Nephron (organoid): ENCODE measurements around the gene AMH.

ENCODE experiments used
- H3K27ac Mint-ChIP-seq, 3 experiments: 2 replicates each; pipeline ENCODE4 v1.8.0; 2020; ENCODE audit warnings: mixed read lengths in 3 of 3, mild to moderate bottlenecking in 2 of 3, moderate library complexity in 1 of 3
- H3K27me3 Mint-ChIP-seq: 2 replicates; pipeline ENCODE4 v1.8.0; 2021; ENCODE audit warnings: low read depth, mild to moderate bottlenecking, moderate library complexity, mixed read lengths
- H3K36me3 Mint-ChIP-seq: 2 replicates; pipeline ENCODE4 v1.8.0; 2020; ENCODE audit warnings: low read depth, mixed read lengths
- H3K4me1 Mint-ChIP-seq: 2 replicates; pipeline ENCODE4 v1.8.0; 2020; ENCODE audit warnings: mixed read lengths
- H3K4me3 Mint-ChIP-seq, 3 experiments: 2 replicates each; pipeline ENCODE4 v1.8.0; 2020; ENCODE audit warnings: mild to moderate bottlenecking in 3 of 3, mixed read lengths in 3 of 3, moderate library complexity in 2 of 3
- H3K9me3 Mint-ChIP-seq: 2 replicates; pipeline ENCODE4 v1.8.0; 2020; ENCODE audit warnings: mixed read lengths
- TF ChIP-seq, protein P1 (sequence below), 3 experiments: fragments of 200-600 bp; sonication (generic); IDR thresholded peaks; one replicate each; pipeline ENCODE4 v1.5.0; 2021; ENCODE audit warnings: antibody characterized with exemption in 3 of 3; ENCODE audit not compliant: unreplicated experiment in 3 of 3

AMH gene

GRCh38 chr19:2282062-2282861 is 33.1 kb downstream of the AMH start, which contains the start of gene PEAK3:
Gene PEAK3, minus strand, starts transcription at chr19:2282175. Its CDS starts 1,244 bp downstream, at chr19:2280931.
- H3K9me3 Mint-ChIP-seq = no peaks in the 10 kb centered on the region
- H3K4me3 Mint-ChIP-seq = peak within 1 kb of the TSS; percentile 41 to 63 (median 62)
- peaks cover 1% of the 10 kb centered on the region for H3K36me3 Mint-ChIP-seq
- H3K27me3 Mint-ChIP-seq = peaks cover 50% of the 10 kb centered on the region
- TF ChIP-seq, protein P1, sequence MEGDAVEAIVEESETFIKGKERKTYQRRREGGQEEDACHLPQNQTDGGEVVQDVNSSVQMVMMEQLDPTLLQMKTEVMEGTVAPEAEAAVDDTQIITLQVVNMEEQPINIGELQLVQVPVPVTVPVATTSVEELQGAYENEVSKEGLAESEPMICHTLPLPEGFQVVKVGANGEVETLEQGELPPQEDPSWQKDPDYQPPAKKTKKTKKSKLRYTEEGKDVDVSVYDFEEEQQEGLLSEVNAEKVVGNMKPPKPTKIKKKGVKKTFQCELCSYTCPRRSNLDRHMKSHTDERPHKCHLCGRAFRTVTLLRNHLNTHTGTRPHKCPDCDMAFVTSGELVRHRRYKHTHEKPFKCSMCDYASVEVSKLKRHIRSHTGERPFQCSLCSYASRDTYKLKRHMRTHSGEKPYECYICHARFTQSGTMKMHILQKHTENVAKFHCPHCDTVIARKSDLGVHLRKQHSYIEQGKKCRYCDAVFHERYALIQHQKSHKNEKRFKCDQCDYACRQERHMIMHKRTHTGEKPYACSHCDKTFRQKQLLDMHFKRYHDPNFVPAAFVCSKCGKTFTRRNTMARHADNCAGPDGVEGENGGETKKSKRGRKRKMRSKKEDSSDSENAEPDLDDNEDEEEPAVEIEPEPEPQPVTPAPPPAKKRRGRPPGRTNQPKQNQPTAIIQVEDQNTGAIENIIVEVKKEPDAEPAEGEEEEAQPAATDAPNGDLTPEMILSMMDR (IDR thresholded peaks at IDR 0.05; ENCODE audit: unreplicated experiment in 3 of 3) = no peak
- H3K27ac Mint-ChIP-seq = peak within 1 kb of the TSS in 1 of 3 experiments; percentile 78
- H3K4me1 Mint-ChIP-seq = no peaks in the 10 kb centered on the region

- H3K4me3 Mint-ChIP-seq = peak overlapping the region; percentile 41 to 63 (median 60)
- H3K4me1 Mint-ChIP-seq = no peaks in the 10 kb centered on the region
- no peaks in the 10 kb centered on the region for H3K36me3 Mint-ChIP-seq
- no peaks in the 10 kb centered on the region for H3K9me3 Mint-ChIP-seq
- TF ChIP-seq, protein P1 (IDR thresholded peaks at IDR 0.05; ENCODE audit: unreplicated experiment in 3 of 3) = no peak
- peaks cover 56% of the 10 kb centered on the region for H3K27me3 Mint-ChIP-seq
- peak overlapping the region in 1 of 3 experiments; percentile 78 for H3K27ac Mint-ChIP-seq
Observed at GRCh38 chr19:2282862-2283237, 33.7 kb downstream of the AMH start.

GRCh38 chr19:2283835-2284507 is 34.8 kb downstream of the AMH start:
- Mint-ChIP-seq H3K27ac (no peak overlapping the region), H3K4me3 (no peak overlapping the region), H3K27me3 (peaks cover 65% of the 10 kb centered on the region), H3K9me3 (no peaks in the 10 kb centered on the region), H3K36me3 (no peaks in the 10 kb centered on the region), H3K4me1 (peaks cover 4% of the 10 kb centered on the region)
- TF ChIP-seq, protein P1 (IDR thresholded peaks at IDR 0.05; ENCODE audit: unreplicated experiment in 3 of 3) = no peak

DNA sequence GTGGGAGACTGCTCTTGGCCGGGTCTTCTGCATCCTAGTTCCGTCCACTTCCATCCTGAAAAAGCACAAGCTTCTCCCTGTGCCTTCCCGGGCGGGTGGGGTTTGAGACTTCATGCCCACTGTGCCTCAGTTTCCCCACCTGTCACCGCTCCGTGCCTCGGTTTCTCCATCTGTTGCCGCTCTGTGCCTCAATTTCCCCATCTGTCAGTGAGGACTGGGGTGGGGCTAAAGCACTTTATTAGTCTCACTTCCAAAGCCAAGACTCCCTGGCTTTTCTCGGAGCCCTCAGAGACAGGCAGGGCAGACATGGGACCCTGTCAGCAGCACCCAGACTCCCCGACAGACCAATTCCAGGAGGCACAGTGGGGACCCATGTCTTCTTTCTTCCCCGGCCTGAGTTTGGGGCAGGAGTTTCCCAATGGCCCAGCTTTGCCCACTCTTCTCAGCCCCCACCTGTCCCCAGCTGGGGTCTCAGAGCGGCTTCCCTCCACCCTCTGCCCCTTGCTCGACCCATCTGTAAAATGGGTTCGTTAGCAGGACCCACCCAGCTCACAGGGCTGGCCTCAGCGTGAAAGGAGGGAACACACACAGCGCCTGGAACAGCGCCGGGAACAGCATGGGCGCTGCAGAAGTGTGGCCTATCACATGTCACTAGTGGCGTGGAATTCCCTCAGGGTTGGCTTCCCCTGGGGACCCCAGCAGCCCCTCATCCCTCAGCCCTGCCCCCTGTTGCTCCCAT is 37.4 kb downstream of the AMH start:
- H3K27ac Mint-ChIP-seq = no peak overlapping the region
- H3K9me3 Mint-ChIP-seq = no peaks in the 10 kb centered on the region
- no peaks in the 10 kb centered on the region for H3K36me3 Mint-ChIP-seq
- H3K27me3 Mint-ChIP-seq = peaks cover 84% of the 10 kb centered on the region
- TF ChIP-seq, protein P1 (IDR thresholded peaks at IDR 0.05; ENCODE audit: unreplicated experiment in 3 of 3) = no peak
- peaks cover 5% of the 10 kb centered on the region for H3K4me1 Mint-ChIP-seq
- H3K4me3 Mint-ChIP-seq = no peak overlapping the region

- Mint-ChIP-seq H3K36me3 (no peaks in the 10 kb centered on the region), H3K27me3 (peaks cover 85% of the 10 kb centered on the region), H3K9me3 (no peaks in the 10 kb centered on the region), H3K27ac (no peak overlapping the region), H3K4me1 (peaks cover 5% of the 10 kb centered on the region), H3K4me3 (no peak overlapping the region)
- TF ChIP-seq, protein P1 (IDR thresholded peaks at IDR 0.05; ENCODE audit: unreplicated experiment in 3 of 3) = no peak
Observed at GRCh38 chr19:2287585-2288337, 38.6 kb downstream of the AMH start.
